Esophagus muscularis mucosa (tissue), 4 donors: ENCODE results near the gene IL18BP. TPM values are rescaled to one million over a fixed set of nuclear protein-coding genes. Genes with fewer than 3 reads are reported as not detected.

Experiments used
- DNase-seq: peaks from one replicate; pipeline ENCODE4 v3.0.0-alpha.2; 2017; ENCODE audit errors: extremely low spot score
- H3K27ac ChIP-seq, 4 donors: fragments of 200-600 bp; sonication (generic); replicated peaks in 1 of 4; 1 replicate in 3 of 4; 2 replicates in 1 of 4; pipeline ENCODE4 v1.5.1; 2016 to 2019; ENCODE audit warnings: mild to moderate bottlenecking in 1 of 4
- H3K27me3 ChIP-seq, 4 donors: fragments of 200-600 bp; sonication (generic); one replicate each; pipeline versions ENCODE4 v1.5.1 to v1.6.0; 2016 to 2019
- H3K36me3 ChIP-seq, 4 donors: fragments of 200-600 bp; sonication (generic); one replicate each; pipeline ENCODE4 v1.5.1; 2016 to 2019
- H3K4me1 ChIP-seq, 4 donors: fragments of 200-600 bp; sonication (generic); one replicate each; pipeline ENCODE4 v1.5.1; 2016 to 2019
- H3K4me3 ChIP-seq, 4 donors: fragments of 200-600 bp; sonication (generic); 1 replicate in 2 of 4; 2 replicates in 2 of 4; pipeline ENCODE4 v1.5.1; 2016 to 2019; ENCODE audit warnings: mild to moderate bottlenecking in 4 of 4, moderate library complexity in 1 of 4
- H3K9me3 ChIP-seq, 4 donors: fragments of 200-600 bp; sonication (generic); 1 replicate in 3 of 4; 2 replicates in 1 of 4; pipeline ENCODE4 v1.5.1; 2016 to 2019
- EP300 ChIP-seq: sonication (generic); formaldehyde crosslinking; IDR thresholded peaks from one replicate; pipeline ENCODE4 v1.6.1; 2017; ENCODE audit warnings: antibody characterized with exemption
- POLR2A ChIP-seq: fragments of 450-650 bp; IDR thresholded peaks from one replicate; pipeline ENCODE4 v1.6.1; 2017; ENCODE audit warnings: antibody characterized with exemption, moderate library complexity, mild to moderate bottlenecking, low read depth
- POLR2AphosphoS5 ChIP-seq, 2 donors: sonication (generic); formaldehyde crosslinking; IDR thresholded peaks; one replicate each; pipeline ENCODE4 v1.6.1; 2017; ENCODE audit warnings: antibody characterized with exemption in 2 of 2
- WGBS: methylation state at CpG from one replicate; pipeline ENCODE4 v1.1.5; 2018; 5-methylcytosine and 5-hydroxymethylcytosine counted together
- intact Hi-C: fragments of 100-400 bp; cut with DNase I; formaldehyde crosslinking; loops from one replicate; pipeline ENCODE4 v1.15.1; 2023
- total RNA-seq, 4 donors: library from RNA; depleted of rRNA; stranded (reverse); fragments of >200 nt; gene quantifications; one replicate each; pipeline versions ENCODE4 v1.1.0 to v1.2.1, GENCODE V29; 2016
- TF ChIP-seq, protein P1 (sequence below), 3 experiments: fragments of 200-600 bp in 2 of 3; fragments of 450-650 bp in 1 of 3; sonication (generic) in 2 of 3; IDR thresholded peaks; one replicate each; pipeline ENCODE4 v1.5.1; 2017 to 2019; ENCODE audit warnings: antibody characterized with exemption in 3 of 3, mild to moderate bottlenecking in 2 of 3, moderate library complexity in 1 of 3

The IL18BP gene
- total RNA-seq, 4 donors from 2014 or later = 2.7 to 9.4 (median 5.9) TPM

DNA sequence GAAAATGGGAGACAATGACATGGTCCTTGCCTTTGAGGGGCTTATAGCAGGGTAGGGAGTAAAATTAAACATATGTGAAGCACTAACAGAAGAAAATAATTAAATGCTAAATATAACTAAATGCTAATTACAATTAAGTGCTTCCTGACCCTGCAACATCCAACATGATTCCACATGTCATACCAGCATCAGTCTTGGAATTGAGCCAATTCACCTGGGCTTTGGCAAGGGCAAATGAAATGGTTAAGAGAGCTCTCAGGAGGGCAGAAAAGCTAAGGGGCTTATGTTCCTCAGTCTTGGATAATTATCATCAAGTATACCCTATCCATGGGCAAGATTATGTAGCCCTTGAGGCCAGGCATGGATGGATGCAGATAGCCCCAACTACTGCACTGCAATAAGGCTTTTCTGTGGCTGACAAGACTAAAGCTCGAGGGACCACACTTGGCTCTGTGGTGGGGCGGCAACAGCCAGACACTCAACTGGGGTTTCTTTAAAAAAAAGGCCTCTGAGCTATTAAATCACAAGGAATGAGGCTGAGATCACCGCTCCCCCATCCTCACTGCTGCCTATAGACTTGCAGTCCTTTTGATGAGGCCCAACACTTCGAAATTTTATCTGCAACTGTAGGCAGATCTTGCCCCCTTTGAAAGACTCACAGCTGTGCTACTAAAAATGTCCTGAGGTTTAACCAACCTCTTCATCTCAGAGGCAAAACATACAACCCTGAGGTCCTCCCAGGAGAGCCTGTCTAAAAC is 39.0 kb downstream of the IL18BP start:
- intact Hi-C loops = loop anchor here (2.0 kb wide), 1 partner anchor 43 kb away; the partner anchor contains the start of genes LRRC51 and NUMA1

DNA sequence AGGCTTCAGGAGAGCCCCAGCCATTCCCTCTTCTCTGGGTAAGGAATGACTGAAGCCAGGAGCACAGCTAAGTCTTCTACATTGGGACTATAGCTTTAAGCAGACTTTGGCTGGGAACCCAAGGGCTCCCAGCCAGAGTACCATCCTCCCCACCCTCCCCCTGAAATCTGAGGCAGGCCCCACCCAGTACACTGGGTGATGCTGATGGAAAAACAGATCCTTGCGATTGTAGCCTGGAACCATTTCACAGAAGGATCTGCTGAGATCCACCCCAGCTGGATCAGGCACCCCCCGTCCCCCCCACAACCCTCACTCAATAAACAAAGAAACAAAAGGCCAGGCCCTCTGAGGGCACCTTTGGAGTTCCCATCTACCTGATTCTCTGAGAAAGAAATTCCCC is 39.8 kb downstream of the IL18BP start:
- Histone ChIP-seq H3K36me3 (peaks cover 17 to 24% (median 22%) of the 10 kb centered on the region in 4 donors), H3K4me1 (peaks cover 68 to 88% (median 81%) of the 10 kb centered on the region in 4 donors), H3K27me3 (no peaks in the 10 kb centered on the region), H3K27ac (peak overlapping the region; percentile 95 to 97 (median 96)), H3K9me3 (no peaks in the 10 kb centered on the region), H3K4me3 (peak overlapping the region; percentile 62 to 78 (median 66))
- no peak for DNase-seq
- intact Hi-C loops = loop anchor here (2.0 kb wide), 1 partner anchor 42 kb away; the partner anchor contains the start of genes LRRC51 and NUMA1
- 0% methylated on average over 2 of the region's 2 CpGs for WGBS
- TF ChIP-seq POLR2A (peak; percentile 37), EP300 (no peak), POLR2AphosphoS5 (IDR thresholded peaks at IDR 0.05) (peak; percentile 89 to 95)
- TF ChIP-seq, protein P1, sequence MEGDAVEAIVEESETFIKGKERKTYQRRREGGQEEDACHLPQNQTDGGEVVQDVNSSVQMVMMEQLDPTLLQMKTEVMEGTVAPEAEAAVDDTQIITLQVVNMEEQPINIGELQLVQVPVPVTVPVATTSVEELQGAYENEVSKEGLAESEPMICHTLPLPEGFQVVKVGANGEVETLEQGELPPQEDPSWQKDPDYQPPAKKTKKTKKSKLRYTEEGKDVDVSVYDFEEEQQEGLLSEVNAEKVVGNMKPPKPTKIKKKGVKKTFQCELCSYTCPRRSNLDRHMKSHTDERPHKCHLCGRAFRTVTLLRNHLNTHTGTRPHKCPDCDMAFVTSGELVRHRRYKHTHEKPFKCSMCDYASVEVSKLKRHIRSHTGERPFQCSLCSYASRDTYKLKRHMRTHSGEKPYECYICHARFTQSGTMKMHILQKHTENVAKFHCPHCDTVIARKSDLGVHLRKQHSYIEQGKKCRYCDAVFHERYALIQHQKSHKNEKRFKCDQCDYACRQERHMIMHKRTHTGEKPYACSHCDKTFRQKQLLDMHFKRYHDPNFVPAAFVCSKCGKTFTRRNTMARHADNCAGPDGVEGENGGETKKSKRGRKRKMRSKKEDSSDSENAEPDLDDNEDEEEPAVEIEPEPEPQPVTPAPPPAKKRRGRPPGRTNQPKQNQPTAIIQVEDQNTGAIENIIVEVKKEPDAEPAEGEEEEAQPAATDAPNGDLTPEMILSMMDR (IDR thresholded peaks at IDR 0.05) = peak in 1 of 3 experiments; percentile 11

More for the DNA sequence above, 39.0 kb downstream of the IL18BP start:
- H3K4me1 ChIP-seq = peaks cover 70 to 88% (median 81%) of the 10 kb centered on the region in 4 donors
- peak overlapping the region; percentile 95 to 97 (median 96) for H3K27ac ChIP-seq
- no peaks in the 10 kb centered on the region for H3K27me3 ChIP-seq
- no peak for DNase-seq
- H3K9me3 ChIP-seq = no peaks in the 10 kb centered on the region
- peak overlapping the region; percentile 62 to 78 (median 66) for H3K4me3 ChIP-seq
- TF ChIP-seq POLR2A = no peak
- TF ChIP-seq POLR2AphosphoS5 (IDR thresholded peaks at IDR 0.05) = no peak
- no peak for TF ChIP-seq EP300
- TF ChIP-seq, protein P1 (IDR thresholded peaks at IDR 0.05) = no peak
- WGBS = 20% methylated on average over 4 of the region's 4 CpGs
- H3K36me3 ChIP-seq = peaks cover 22 to 31% (median 29%) of the 10 kb centered on the region in 4 donors

DNA sequence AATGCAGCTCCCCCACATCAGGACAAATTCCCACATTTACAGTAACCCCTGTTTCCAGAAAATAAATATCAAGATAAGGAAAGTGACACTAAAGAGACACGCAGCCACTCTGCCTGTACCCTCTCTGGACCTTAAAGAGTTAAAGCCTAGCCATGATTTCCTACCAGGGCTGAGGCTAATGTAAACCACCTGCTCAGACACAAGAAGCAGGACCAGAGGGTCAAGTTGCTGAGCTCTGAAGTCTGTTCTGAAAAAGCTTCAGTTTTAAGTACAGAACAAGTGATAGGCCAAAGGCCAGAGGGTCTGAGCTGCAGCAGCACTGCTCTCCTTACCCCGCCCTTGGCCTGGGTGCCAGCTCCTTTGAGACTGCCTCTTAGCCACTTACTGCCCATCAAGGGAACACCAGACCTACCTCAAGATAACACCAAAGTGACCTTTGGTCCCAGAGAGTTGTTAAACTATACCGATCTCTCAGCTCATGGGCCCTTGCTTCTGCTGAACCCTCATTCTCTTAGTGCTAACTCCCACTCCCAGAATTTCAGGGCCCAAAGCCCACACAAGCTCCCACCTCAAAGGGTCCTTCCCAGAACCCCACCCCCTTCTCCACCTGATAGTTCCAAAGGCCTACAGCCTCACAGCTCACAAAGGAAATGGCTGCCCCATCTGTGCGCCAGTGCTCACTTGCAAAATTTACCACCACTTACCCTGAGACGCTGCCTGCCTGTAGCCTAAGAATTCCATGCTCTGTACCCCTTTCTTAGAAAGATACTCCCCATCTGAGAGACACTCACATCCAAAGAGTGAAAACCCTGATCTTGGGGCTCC is 40.5 kb downstream of the IL18BP start:
- WGBS = 18% methylated on average over 4 of the region's 5 CpGs
- Histone ChIP-seq H3K9me3 (no peaks in the 10 kb centered on the region), H3K27ac (peak overlapping the region; percentile 95 to 97 (median 96)), H3K4me3 (peak overlapping the region; percentile 62 to 78 (median 66)), H3K27me3 (no peaks in the 10 kb centered on the region), H3K36me3 (peaks cover 11 to 17% (median 16%) of the 10 kb centered on the region in 4 donors), H3K4me1 (peaks cover 62 to 88% (median 82%) of the 10 kb centered on the region in 4 donors)
- no peak for DNase-seq
- intact Hi-C loops = loop anchor here (2.0 kb wide), 1 partner anchor 42 kb away; the partner anchor contains the start of genes LRRC51 and NUMA1
- TF ChIP-seq EP300 (no peak), POLR2AphosphoS5 (IDR thresholded peaks at IDR 0.05) (no peak), POLR2A (no peak)
- TF ChIP-seq, protein P1 (IDR thresholded peaks at IDR 0.05) = no peak

DNA sequence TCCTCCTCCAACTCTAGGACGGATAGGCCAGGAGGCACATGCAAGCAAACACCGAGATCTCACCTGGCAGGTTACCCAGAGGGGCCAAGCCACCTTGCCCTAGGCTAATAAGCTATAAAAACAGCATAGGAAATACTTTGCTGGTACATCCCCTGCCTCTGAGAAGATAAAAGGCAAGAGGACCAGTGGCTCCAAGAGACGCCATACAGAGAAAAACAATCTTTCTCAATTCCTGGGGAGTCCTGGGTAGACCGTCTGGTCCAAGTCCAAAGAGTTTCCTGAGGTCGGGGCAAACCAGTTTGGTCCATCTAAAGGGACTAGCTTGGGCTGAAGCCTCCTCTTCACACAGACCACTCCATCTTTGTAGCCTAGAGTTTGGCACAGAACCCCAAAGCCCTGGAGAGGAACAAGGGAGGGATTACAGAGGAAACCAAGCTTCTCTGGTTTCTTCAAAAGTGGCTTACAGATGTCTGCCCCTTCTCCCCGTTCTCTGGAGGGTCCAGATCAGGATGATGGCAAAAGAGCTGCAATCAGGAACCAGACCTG is 41.2 kb downstream of the IL18BP start:
- Histone ChIP-seq H3K36me3 (peaks cover 4 to 10% (median 9%) of the 10 kb centered on the region in 4 donors), H3K9me3 (no peaks in the 10 kb centered on the region), H3K27me3 (no peaks in the 10 kb centered on the region), H3K27ac (peak overlapping the region; percentile 95 to 97 (median 96)), H3K4me3 (peak overlapping the region; percentile 62 to 78 (median 66)), H3K4me1 (peaks cover 61 to 82% (median 81%) of the 10 kb centered on the region in 4 donors)
- no peak for TF ChIP-seq POLR2A
- TF ChIP-seq, protein P1 (IDR thresholded peaks at IDR 0.05) = no peak
- TF ChIP-seq EP300 = no peak
- TF ChIP-seq POLR2AphosphoS5 (IDR thresholded peaks at IDR 0.05) = no peak
- intact Hi-C loops = loop anchor here (2.0 kb wide), 1 partner anchor 41 kb away; the partner anchor contains the start of genes LRRC51 and NUMA1
- no peak for DNase-seq
- 7% methylated on average over 6 of the region's 6 CpGs for WGBS
